SH-SY5Y (cell line): ENCODE results near the gene CCND2.

Source experiments
- GATA2 ChIP-seq: IDR thresholded peaks from 2 replicates; pipeline ENCODE4 v1.6.1; 2011; ENCODE audit warnings: mild to moderate bottlenecking, low read depth, low read length
- GATA3 ChIP-seq: IDR thresholded peaks from 2 replicates; pipeline ENCODE4 v1.6.1; 2011; ENCODE audit warnings: low read depth, mild to moderate bottlenecking, low read length, moderate library complexity

DNA sequence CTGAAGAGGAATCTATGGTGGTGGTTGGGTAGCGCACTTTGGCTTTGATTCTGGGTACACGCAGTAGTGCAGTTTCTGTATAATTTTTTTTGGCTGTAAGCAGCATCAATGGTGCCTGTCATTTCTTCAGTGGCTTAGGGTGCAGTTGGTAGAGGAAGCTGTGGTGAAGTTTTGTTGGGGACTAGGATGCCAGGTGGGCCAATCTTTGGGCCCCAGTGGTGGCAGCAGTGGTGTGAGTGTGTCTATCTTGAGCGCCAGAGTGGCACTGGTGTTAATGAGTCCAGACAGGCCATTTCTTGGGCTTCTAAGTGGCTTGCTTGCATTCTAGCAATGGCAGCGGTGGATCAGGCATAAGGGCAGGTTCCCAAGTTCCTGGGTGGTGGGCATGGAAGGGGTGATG lies 33.8 kb upstream of the CCND2 start:
- TF ChIP-seq GATA3 (no peak), GATA2 (no peak)
